ENCODE results near the gene MICAL3. TPM values are rescaled to one million over a fixed set of nuclear protein-coding genes. Genes with fewer than 3 reads are reported as not detected.

MICAL3 gene
- total and polyA plus RNA-seq, 9 of the 15 experiments (the other 6 are each of a cell fraction or from before 2014, with no cell fraction given) = 0.53 to 32.1 (median 12.3) TPM

DNA sequence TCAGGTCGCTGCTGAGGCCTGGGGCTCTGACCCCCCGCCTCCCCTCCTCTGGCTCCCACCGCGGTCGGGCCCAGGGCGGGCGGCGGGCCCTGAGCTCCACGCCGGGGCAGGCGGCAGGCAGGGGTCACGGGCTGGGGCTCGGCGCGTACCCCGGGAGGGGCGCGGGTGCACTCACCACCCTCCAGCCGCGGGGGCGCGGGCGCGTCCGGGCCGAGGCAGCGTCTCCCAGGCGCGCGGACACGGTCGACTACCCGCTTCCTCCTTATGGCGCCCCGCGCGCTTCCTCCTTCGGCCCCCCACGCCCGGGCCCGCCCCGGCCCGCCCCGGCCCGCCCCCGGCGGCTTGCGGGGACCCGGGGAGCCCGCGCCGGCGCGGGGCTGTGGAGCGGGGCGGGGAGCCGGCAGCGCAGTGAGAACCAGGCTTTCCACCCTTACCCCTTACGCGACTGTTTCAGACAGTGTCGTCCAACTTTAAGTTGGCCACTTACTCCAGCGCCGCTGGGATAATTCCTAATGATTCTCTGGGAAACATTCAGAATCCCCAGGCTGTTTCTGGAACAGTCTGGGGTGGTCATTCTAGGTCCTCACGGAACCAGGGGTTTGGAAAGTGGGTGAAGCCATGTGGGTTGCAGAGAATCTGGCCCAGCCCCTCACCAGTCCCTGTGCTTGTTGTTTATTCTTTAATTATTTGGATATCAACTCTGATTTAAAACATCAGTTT lies 250.0 kb downstream of the MICAL3 start, which contains the start of gene BID (continued):
- TF ChIP-seq EGR1 (conservative IDR thresholded peaks at IDR 0.05) (no peak), MEIS2 (IDR thresholded peaks at IDR 0.05; ENCODE audit: partially characterized antibody) (no peak), ZNF77 (CRISPR knock-in tag; IDR thresholded peaks at IDR 0.05) (no peak), ZNF584 (CRISPR knock-in tag; IDR thresholded peaks at IDR 0.05; ENCODE audit: low read depth) (no peak), EHMT2 (IDR thresholded peaks at IDR 0.05) (no peak), NRF1 (conservative IDR thresholded peaks at IDR 0.05 in 1 of 2, IDR thresholded peaks at IDR 0.05 in 1 of 2) (peak; percentile 62 to 68; a peak in 3 of 4 replicates), TSC22D4 (tag; IDR thresholded peaks at IDR 0.05) (no peak), NCOR1 (IDR thresholded peaks at IDR 0.05) (no peak), TOE1 (IDR thresholded peaks at IDR 0.05; ENCODE audit: borderline replicate concordance) (no peak), TOE1 (CRISPR knock-in tag; IDR thresholded peaks at IDR 0.05; ENCODE audit: borderline replicate concordance, low read depth) (no peak), FUS (optimal IDR thresholded peaks at IDR 0.05; ENCODE audit: low read depth, low read length) (no peak), JUND (IDR thresholded peaks at IDR 0.05; ENCODE audit: borderline replicate concordance, low read depth, low read length) (no peak), JUND (tag; IDR thresholded peaks at IDR 0.05; ENCODE audit: borderline replicate concordance, low read depth, low read length) (no peak), HDAC3 (IDR thresholded peaks at IDR 0.05; ENCODE audit: borderline replicate concordance, partially characterized antibody) (no peak), MEF2D (tag; conservative IDR thresholded peaks at IDR 0.05; ENCODE audit: low read depth) (no peak)
- TF ChIP-seq, protein P1, sequence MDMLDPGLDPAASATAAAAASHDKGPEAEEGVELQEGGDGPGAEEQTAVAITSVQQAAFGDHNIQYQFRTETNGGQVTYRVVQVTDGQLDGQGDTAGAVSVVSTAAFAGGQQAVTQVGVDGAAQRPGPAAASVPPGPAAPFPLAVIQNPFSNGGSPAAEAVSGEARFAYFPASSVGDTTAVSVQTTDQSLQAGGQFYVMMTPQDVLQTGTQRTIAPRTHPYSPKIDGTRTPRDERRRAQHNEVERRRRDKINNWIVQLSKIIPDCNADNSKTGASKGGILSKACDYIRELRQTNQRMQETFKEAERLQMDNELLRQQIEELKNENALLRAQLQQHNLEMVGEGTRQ (CRISPR knock-in tag; IDR thresholded peaks at IDR 0.05) = no peak
- TF ChIP-seq, protein P2, sequence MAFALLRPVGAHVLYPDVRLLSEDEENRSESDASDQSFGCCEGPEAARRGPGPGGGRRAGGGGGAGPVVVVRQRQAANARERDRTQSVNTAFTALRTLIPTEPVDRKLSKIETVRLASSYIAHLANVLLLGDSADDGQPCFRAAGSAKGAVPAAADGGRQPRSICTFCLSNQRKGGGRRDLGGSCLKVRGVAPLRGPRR (CRISPR knock-in tag; IDR thresholded peaks at IDR 0.05) = no peak
- TF ChIP-seq, protein P3, sequence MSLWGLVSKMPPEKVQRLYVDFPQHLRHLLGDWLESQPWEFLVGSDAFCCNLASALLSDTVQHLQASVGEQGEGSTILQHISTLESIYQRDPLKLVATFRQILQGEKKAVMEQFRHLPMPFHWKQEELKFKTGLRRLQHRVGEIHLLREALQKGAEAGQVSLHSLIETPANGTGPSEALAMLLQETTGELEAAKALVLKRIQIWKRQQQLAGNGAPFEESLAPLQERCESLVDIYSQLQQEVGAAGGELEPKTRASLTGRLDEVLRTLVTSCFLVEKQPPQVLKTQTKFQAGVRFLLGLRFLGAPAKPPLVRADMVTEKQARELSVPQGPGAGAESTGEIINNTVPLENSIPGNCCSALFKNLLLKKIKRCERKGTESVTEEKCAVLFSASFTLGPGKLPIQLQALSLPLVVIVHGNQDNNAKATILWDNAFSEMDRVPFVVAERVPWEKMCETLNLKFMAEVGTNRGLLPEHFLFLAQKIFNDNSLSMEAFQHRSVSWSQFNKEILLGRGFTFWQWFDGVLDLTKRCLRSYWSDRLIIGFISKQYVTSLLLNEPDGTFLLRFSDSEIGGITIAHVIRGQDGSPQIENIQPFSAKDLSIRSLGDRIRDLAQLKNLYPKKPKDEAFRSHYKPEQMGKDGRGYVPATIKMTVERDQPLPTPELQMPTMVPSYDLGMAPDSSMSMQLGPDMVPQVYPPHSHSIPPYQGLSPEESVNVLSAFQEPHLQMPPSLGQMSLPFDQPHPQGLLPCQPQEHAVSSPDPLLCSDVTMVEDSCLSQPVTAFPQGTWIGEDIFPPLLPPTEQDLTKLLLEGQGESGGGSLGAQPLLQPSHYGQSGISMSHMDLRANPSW (CRISPR knock-in tag; IDR thresholded peaks at IDR 0.05) = no peak
- TF ChIP-seq, protein P4, sequence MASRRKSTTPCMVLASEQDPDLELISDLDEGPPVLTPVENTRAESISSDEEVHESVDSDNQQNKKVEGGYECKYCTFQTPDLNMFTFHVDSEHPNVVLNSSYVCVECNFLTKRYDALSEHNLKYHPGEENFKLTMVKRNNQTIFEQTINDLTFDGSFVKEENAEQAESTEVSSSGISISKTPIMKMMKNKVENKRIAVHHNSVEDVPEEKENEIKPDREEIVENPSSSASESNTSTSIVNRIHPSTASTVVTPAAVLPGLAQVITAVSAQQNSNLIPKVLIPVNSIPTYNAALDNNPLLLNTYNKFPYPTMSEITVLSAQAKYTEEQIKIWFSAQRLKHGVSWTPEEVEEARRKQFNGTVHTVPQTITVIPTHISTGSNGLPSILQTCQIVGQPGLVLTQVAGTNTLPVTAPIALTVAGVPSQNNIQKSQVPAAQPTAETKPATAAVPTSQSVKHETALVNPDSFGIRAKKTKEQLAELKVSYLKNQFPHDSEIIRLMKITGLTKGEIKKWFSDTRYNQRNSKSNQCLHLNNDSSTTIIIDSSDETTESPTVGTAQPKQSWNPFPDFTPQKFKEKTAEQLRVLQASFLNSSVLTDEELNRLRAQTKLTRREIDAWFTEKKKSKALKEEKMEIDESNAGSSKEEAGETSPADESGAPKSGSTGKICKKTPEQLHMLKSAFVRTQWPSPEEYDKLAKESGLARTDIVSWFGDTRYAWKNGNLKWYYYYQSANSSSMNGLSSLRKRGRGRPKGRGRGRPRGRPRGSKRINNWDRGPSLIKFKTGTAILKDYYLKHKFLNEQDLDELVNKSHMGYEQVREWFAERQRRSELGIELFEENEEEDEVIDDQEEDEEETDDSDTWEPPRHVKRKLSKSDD (conservative IDR thresholded peaks at IDR 0.05; ENCODE audit: low read length) = no peak
- TF ChIP-seq, protein P5, sequence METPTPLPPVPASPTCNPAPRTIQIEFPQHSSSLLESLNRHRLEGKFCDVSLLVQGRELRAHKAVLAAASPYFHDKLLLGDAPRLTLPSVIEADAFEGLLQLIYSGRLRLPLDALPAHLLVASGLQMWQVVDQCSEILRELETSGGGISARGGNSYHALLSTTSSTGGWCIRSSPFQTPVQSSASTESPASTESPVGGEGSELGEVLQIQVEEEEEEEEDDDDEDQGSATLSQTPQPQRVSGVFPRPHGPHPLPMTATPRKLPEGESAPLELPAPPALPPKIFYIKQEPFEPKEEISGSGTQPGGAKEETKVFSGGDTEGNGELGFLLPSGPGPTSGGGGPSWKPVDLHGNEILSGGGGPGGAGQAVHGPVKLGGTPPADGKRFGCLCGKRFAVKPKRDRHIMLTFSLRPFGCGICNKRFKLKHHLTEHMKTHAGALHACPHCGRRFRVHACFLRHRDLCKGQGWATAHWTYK (CRISPR knock-in tag; IDR thresholded peaks at IDR 0.05) = no peak

All from K562 (cell line).